ENCODE results near the gene MB.
"Not testable (repeated sequence)": the region's sequence is repeated elsewhere in the genome, so short reads cannot be mapped to it uniquely, and the experiment has no call there.

MB gene

DNA sequence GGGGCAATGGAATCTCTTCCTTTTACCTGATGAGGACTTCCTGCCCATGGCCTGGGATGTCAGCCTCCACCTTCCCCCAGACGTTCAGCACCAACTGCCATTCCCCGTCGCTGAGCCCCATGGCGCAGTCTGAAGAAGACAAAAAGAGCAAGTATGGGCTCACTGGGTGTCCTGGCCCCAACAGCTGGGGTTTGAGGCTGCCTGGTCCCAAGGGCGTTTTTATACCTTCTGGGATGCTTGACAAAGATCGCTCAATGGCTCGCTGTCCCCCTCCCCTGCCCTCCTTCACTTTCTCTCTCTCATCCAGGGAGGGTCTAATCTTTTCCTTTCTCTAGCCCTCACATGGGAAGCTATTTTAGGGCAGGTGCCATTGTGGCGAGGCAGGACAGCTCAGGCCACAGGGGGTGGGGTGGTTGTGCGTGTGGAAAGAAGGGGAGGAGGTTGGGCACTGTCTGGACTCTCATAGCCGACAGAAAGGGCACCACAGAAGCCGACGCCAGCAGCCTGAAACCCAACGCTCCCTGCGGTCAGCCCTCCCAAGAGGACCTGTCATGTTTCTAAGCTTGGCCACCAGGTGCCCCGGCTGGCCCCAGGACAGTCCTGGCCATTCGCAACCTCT, at the start of gene MB:
TSS of gene MB (minus strand) at position 193 of the 619 bp plus-strand sequence. CDS start at position 121, 72 bp downstream.
- H3K4me3 ChIP-seq (ENCODE audit: low read depth, low read length), result no peak within 1 kb of the TSS
- DNase-seq (ENCODE audit: low read depth), result no peak

DNA sequence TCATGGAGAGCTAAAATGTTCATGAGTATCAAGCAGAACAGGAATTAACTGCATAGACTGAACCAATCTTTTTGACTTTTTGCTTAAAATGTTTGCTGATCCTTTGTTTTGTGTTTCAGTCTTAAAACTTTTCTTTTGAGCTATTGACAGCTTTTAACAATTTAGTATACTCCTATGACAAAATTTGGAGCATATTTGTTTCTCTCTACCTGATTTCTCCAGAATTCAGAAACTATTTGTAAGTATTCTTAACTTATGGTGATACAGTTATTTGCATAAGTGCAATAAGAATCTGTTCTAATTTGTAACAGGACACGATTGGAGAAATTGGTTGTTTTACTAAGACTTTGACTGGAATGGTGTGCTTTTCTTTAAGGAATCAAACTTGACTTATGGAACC, 49.6 kb upstream of the MB start:
- DNase-seq (ENCODE audit: low read depth), result not testable (repeated sequence)

DNA sequence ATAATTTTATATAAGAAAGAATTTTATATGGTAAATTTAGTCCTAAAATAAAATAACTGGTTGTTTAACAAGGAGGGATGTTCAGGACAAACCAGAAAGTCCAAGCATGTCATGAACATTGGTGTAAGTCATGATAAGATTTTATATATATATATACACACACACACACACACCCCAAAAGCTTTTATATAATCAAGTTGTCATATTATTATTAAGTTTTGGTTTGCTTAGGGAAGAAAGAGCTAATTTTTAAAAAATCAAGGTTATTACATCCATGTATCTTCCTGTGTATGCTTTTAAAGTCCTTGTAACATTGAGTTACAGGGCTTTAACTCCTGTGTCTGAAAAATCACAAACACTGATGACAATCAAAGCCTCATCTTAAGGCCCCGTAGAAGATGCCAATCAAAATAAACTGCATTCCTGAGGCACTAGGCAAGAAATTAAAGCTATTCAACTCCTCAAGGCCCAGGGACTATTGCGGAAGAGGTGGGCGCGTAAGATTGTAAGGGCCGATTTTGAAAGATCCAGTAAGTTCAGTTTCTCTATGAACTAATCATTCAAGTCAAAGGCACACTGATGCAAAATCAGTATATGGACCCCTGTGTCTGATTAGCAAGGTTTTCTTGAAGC, 47.9 kb upstream of the MB start:
- H3K4me3 ChIP-seq (ENCODE audit: low read depth, low read length), result no peak overlapping the region
- no peak for DNase-seq (ENCODE audit: low read depth)

More for the DNA sequence above, 49.6 kb upstream of the MB start:
- H3K4me3 ChIP-seq (ENCODE audit: low read depth, low read length), result not testable (repeated sequence)

DNA sequence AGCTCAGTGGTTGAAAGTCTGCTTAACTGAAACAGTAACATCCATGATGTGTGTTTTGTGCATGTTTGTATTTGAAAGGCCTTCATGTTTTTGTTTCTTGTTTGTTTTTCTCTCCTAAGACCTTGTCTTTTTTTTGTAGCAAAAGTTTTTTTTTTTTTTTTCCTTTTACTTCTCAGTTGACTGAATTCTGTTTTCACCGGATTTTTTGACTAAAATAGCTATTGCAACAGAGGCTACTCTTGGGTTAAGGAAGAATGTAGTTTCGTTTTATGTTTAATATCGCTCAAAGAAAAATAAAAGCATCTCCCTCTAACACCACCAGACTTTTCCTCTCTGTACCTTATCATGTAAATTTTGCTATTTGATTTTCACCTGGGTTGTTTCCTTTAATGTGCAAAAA, 46.2 kb upstream of the MB start:
- no peak overlapping the region for H3K4me3 ChIP-seq (ENCODE audit: low read depth, low read length)
- DNase-seq (ENCODE audit: low read depth), result no peak

DNA sequence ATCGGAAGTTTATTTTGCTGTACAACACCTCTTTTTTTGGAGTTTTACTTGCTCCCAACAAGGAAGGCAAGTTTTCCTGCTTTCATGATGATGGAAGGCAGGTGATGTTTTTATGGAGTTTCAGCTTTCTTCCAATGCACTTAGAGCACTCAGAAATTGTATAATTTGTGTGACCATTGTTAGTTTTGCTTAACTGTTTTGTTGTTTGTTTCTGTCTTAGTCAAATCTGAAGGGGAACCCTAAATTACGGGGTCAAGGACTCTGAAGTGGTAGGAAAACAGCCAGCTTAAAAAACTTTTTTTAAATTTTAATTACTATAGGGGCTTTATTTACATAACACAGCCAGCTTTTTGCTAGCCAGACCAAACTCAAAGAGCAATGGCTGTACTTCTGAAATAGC, 45.8 kb upstream of the MB start:
- DNase-seq (ENCODE audit: low read depth), result no peak
- no peak overlapping the region for H3K4me3 ChIP-seq (ENCODE audit: low read depth, low read length)

DNA sequence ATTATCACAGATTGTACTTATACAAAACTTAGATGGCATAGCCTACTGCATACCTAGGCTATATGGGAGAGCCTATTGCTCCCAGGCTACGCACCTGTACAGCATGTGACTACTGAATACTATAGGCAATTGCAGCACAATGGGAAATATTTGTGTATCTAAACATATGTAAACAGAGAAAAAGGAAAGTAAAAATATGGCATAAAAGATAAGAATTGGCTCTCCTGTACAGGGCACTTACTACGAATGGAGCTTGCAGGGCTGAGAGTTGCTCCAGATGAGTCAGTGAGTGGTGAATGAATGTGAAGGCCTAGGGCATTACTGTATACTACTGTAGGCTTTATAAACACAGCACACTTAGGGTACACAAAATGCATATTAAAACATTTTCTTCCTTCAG, 44.3 kb upstream of the MB start:
- DNase-seq (ENCODE audit: low read depth), result no peak

DNA sequence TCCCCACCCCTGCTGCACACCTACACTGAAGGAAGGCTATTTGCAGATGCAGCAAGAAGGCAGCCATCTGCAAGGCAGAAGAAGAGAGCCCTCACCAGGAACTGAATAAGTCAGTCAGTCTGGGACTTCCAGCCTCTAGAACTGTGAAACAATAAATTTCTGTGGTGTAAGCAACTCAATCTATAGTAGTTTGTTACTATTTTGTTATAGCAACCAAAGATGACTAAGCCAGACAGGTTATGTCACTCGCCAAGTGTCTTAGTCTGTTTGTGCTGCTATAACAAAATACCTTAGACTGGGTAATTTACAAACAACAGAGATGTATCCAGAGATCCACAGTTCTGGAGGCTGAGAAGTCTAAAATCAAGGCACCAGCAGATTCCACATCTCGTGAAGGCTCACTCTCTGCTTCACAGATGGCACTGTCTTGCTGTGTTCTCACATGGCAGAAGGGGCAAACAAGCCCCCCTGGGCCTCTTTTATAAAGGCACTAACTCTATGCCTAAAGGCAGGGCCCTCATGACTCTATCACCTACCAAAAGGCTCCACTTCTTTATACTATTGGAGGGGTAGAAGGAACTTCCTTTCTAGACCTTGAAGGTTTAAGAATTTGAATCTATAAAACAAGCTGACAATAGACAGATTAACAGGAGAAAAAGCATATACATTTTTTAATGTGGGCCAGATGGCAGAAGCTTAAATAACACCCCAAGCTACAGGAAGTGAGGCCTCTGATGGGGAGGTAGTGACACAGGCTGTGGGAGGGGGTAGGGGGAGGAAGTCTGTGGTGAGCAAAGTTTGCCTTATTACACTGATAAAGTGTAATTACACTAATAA, 43.4 kb upstream of the MB start:
- DNase-seq (ENCODE audit: low read depth), result no peak
- no peak overlapping the region for H3K4me3 ChIP-seq (ENCODE audit: low read depth, low read length)

More for the DNA sequence above, 44.3 kb upstream of the MB start:
- H3K4me3 ChIP-seq (ENCODE audit: low read depth, low read length), result no peak overlapping the region

DNA sequence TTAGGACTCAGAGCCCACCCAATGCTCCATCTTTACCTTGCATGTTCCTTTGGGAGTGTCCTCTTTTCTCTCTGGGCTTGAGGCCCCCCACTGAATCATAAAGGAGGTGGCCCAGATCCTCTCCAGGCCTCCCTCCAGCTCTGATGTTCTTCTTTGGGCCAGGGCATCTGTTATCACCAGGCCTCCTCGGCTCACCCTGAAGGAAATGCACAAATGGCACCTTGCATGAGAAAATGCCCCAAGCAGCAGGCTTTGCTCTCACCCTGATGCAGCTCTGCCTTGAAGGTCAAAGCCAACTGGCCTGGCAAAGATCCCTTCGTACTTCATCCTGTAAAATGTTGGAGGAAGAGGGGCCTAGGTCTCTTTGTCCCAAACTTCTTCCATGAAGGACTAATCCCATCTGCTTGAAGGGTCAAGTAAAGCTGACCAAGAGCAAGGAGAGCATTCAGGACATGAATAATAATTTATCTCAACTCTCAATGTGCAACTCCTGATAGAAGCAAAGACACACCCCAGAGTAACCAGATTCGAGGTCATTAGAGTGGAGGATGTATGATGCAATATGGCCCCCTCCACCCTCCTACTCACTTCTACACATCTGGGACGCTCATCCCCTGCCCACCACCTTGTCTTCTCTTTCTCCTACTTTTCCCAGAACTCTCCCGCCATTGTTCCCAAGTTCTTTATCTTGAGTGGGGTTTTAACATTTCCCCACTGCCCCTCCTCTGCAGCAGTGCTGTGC, 40.6 kb upstream of the MB start:
- no peak for DNase-seq (ENCODE audit: low read depth)

DNA sequence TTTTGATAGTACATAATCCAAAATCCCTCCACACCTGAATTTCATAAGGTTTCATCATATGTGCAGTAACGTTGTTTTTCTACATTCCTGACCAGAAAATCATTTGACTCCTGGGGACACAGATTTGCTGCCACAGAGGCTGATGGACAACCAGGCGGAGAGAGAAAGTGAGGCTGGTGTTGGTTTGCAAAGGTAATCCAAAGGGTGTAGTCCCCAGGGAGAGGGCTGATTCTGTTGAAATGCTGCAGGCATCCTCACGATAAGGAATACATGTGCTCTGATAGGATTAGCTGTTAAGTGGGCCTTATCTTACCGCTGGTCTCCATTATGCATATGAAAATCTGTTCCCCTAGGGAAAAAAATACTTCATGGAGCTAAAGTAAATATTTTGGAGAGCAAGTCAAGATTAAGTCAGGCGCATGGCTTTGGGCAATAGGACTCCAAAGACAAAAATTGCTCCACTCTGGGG, 39.2 kb upstream of the MB start:
- no peak for DNase-seq (ENCODE audit: low read depth)
- no peak overlapping the region for H3K4me3 ChIP-seq (ENCODE audit: low read depth, low read length)

More for the DNA sequence above, 40.6 kb upstream of the MB start:
- no peak overlapping the region for H3K4me3 ChIP-seq (ENCODE audit: low read depth, low read length)

DNA sequence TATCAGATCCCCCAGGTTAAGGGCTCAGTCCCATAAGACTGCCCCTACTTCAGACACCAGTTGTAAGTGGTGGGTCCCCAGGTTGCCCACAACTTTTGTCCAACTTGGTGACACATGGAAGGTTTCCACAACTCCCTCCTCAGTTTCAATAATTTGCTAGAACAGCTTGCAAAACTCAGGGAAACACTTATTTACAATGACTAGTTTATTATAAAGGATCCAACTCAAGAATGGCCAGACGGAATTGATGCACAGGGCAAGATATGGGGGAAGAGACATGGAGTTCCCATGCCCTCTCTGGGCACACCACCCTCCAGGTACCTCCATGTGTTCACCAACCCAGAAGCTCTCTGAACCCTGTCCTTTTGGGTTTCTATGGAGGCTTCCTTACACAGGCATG, 36.7 kb upstream of the MB start:
- H3K4me3 ChIP-seq (ENCODE audit: low read depth, low read length), result no peak overlapping the region
- no peak for DNase-seq (ENCODE audit: low read depth)

DNA sequence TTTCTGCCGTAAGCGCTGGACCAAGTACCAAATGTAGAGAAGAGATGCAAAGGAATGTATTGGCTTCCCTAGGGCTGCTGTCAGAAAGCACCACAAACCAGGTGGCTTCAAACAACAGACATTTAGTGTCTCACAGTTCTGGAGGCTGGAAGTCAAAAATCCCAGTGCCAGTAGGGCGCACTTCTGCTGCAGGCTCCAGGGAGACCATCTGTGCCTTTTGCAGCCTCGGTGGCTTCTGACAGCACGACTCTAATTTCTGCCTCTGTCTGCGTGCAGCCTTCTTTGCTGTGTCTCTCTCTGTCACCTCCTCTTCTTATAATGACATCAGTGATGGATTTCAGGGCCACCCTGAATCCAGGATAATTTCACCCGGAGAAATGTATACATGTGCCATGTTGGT, 34.0 kb upstream of the MB start:
- no peak for DNase-seq (ENCODE audit: low read depth)
- no peak overlapping the region for H3K4me3 ChIP-seq (ENCODE audit: low read depth, low read length)

DNA sequence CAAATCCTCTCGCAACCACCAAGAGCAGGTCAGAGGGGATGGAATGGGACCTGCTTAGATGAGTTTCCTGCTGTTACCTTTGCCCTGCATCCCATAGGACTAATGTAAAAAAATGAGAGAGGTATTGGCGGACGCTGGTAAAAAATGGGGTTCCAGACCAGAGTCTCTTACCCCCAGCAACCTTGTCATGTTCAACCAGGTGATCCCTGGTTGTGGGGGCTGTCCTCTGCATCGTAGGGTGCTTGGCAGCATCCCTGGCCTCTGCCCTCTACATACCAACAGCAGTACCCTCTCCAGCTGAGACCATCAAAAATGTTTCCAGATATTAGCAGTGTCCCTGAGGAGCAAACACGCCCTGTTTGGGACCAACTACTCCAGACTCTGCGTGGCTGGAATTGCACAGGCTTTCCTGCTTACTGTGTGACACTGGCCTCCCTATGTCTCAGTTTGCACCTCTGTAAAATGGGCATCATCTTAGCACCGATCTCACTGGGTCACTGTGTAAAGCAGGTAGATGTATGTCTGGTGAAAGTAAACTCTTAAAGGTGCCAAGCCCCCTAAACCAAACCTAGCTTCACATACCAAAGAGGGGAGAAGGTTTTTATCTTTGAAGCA, 32.6 kb upstream of the MB start:
- H3K4me3 ChIP-seq (ENCODE audit: low read depth, low read length), result peak overlapping the region; percentile 62
- no peak for DNase-seq (ENCODE audit: low read depth)

DNA sequence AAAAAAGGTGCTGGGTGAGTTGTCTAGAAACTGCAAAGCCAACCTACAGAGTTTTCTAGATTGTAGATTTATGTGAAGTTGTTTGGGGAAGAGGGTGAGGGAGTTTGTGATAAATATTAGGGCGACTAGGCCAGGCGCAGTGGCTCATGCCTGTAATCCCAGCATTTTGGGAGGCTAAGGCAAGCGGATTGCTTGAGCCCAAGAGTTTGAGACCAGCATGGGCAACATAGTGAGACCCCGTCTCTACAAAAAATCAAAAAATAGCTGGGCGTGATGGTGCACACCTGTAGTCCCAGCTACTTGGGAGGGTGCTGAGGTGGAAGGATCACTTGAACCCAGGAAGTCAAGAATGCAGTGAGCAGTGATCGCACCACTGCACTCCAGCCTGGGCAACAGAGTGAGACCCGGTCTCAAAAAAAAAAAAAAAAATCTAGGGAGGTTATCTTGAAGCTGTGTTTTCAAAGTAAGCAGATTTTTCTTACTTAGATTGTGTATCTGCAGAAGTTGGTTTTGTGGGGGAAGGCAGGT, 32.0 kb upstream of the MB start:
- H3K4me3 ChIP-seq (ENCODE audit: low read depth, low read length), result peak overlapping the region; percentile 62
- DNase-seq (ENCODE audit: low read depth), result no peak

DNA sequence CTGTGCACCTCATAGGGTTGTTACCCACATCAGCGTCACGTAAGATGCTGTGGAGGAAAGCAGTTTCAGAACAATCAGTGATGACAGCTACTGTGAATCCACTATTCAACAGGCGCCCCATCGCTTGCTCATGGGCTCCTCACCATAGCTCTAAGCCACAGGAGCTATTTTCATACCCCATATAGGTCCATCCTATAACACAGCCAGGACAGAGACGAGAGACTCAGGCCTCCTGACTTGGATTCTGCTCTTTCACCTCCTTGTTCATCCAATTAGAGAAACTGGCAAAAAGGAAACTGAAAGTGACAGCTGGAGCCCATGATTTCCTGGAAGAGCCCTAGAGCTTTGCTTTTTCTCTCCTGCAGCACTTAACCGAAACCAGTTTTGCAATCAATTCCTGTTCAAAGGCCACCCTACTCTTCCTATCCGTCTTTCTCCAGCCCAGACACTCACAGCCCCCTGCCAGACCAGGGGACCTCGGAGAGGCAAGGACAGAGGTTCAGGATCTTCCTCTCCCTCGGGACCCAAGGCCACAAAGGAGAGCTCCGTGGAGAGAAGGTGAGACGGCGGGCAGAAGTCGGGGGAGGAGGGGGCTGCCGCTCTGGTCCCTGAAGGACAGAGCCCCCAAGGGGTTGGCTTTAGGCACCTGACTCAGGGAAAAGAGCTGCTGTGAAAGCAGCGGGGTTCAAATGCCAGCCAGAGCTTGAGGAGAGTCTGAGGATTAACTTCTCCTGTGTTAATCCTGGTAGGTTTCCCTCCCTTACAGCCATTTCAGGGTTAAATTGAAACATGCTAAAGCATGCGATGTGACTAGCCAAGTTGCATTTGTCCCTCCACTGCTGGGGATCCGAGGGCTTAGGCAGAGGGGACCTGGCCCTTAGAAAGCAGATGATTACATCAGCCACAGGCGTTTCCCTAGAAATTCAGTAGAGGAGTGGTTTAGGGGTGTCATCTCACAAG, 31.2 kb upstream of the MB start, which contains the start of gene APOL6:
TSS of gene APOL6 (plus strand) at position 381 of the 960 bp plus-strand sequence. CDS start 7,980 bp downstream, outside the sequence.
- peak; percentile 54 for DNase-seq (ENCODE audit: low read depth)
- H3K4me3 ChIP-seq (ENCODE audit: low read depth, low read length), result peak within 1 kb of the TSS; percentile 62

DNA sequence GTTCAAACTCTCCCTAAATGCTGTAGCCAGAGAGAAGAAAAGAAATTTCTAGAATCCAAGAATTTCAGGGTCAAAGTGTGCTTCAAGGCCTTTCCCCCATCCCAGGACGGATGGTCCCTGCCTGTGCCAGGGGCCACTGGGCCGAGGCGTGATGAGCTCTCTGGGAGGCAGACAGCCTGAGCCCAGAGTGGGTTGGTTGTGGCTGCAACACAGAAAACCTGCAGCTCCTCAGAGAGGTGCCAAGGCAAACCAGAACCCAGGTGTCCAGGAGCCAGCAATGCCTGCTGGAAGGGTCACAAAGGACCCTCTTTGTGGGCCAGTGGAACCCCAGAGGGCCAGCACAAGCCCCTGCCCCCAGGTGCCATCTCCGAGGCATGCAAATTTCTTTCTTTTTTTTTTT, 28.5 kb upstream of the MB start:
- H3K4me3 ChIP-seq (ENCODE audit: low read depth, low read length), result no peak overlapping the region
- DNase-seq (ENCODE audit: low read depth), result no peak

DNA sequence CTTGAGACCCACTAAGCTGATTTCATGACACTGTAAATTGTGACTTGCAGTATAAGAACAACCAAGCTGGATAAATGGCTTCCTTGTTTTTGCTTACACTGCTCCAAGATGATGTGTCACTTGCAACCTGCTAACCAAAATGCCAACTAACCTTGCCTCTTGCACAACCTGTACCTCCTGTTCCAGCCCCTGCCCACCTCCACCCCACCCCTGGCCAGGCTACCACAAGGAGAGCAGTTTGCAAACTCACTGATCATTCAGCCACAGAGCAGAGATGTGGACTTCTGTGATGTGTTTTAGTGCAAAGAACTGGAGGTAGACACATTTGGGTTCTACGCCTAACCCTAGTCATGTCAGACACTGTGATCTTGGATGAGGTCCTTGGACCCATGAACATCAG, 26.9 kb upstream of the MB start:
- no peak overlapping the region for H3K4me3 ChIP-seq (ENCODE audit: low read depth, low read length)
- no peak for DNase-seq (ENCODE audit: low read depth)

DNA sequence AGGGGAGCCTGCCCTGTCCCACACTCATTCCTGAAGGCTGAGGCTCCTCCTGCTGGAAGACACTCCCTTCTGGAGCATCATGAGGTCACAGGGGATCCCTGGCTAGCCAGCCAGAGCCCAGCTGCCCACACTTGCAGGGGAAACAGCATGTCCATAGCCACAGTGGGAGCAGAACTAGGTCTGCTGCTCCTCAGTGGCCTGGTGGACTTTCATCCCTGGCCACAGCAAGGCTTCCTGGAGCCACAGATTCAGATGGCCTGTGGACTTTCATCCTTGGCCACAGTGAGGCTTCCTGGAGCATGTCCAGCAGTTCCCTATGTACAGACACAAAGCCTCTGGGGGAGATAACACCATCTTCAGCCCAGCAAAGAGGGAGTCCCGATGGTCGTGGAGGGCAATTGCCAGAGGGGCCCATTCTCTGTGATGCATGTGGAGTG, 25.2 kb upstream of the MB start:
- DNase-seq (ENCODE audit: low read depth), result no peak
- no peak overlapping the region for H3K4me3 ChIP-seq (ENCODE audit: low read depth, low read length)

All from skeletal muscle cell (primary cell).